ENCODE data around the gene RPTOR. TPM values are rescaled to one million over a fixed set of nuclear protein-coding genes. Genes with fewer than 3 reads are reported as not detected.

The RPTOR gene
- total RNA-seq, 1 experiment from 2014 or later: 25.1 TPM

DNA sequence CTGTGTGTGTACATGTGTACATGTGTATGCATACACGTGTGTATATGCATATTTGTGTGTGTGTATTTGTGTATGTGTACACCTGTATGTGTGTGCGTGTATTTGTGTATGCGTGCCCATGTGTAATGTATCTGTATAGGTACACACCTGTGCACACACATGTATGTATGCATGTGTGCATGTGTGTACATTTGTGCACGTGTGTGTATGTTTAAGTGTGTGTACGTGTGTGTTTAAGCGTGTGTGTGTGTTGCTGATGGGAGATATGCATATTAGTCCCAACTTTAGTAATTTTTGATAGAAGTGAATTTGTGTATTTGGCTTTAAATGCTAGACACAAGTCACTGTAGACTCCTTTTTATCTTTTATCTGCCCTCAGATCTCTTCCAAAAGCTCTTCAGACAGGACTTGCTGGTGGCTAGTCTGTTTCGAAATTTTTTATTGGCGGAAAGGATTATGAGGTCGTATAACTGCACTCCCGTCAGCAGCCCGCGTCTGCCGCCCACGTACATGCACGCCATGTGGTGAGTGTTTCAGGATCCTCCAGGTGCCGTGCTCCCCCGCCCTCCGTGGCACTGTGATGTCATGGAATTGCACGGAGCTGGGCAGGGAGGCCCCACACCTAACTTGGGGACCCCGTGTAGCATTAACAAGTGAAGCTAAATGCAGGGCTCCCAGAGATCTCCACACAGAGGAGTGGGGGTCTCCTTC, 278.2 kb downstream of the RPTOR start:
- H2BK5ac ChIP-seq (ENCODE audit: insufficient read length, low read length): no peak overlapping the region
- H2BK20ac ChIP-seq (ENCODE audit: low read depth, low read length, poor library complexity, severe bottlenecking): no peak overlapping the region
- no peak overlapping the region for H2BK120ac ChIP-seq (ENCODE audit: low read depth, low read length, poor library complexity, severe bottlenecking)
- peaks cover under 1% of the 10 kb centered on the region for H4K20me1 ChIP-seq (ENCODE audit: control insufficient read depth, insufficient read depth, insufficient read length)
- H4K8ac ChIP-seq (replicated peaks; ENCODE audit: insufficient read length, low read depth, low read length): no peak overlapping the region
- H3K27ac Mint-ChIP-seq: peak overlapping the region in 1 of 3 experiments; percentile 64; a peak in 3 of 7 replicates
- H3K18ac ChIP-seq (ENCODE audit: insufficient read length, low read depth, low read length): no peak overlapping the region
- no peak overlapping the region for H3K9ac ChIP-seq (ENCODE audit: extremely low read depth, insufficient read length, low read length)
- no peak overlapping the region for H3K4me2 ChIP-seq (ENCODE audit: insufficient read depth, insufficient read length, low read length)
- no peak overlapping the region for H2AFZ ChIP-seq (ENCODE audit: low read length)
- H2BK15ac ChIP-seq (ENCODE audit: low read depth, low read length): no peak overlapping the region
- H3K27ac ChIP-seq (ENCODE audit: insufficient read length, low read depth, low read length): no peak overlapping the region
- no peak overlapping the region for H3K14ac ChIP-seq (ENCODE audit: insufficient read depth, low read length)
- TF ChIP-seq, protein P1, sequence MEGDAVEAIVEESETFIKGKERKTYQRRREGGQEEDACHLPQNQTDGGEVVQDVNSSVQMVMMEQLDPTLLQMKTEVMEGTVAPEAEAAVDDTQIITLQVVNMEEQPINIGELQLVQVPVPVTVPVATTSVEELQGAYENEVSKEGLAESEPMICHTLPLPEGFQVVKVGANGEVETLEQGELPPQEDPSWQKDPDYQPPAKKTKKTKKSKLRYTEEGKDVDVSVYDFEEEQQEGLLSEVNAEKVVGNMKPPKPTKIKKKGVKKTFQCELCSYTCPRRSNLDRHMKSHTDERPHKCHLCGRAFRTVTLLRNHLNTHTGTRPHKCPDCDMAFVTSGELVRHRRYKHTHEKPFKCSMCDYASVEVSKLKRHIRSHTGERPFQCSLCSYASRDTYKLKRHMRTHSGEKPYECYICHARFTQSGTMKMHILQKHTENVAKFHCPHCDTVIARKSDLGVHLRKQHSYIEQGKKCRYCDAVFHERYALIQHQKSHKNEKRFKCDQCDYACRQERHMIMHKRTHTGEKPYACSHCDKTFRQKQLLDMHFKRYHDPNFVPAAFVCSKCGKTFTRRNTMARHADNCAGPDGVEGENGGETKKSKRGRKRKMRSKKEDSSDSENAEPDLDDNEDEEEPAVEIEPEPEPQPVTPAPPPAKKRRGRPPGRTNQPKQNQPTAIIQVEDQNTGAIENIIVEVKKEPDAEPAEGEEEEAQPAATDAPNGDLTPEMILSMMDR (conservative IDR thresholded peaks at IDR 0.05): no peak
- no peaks in the 10 kb centered on the region for H3K9me3 ChIP-seq (ENCODE audit: control insufficient read depth, low read depth, low read length)
- no peak overlapping the region for H3T11ph ChIP-seq (ENCODE audit: low read length)
- H3K4me1 Mint-ChIP-seq: peaks cover 30 to 31% of the 10 kb centered on the region in 2 experiments
- H3K79me1 ChIP-seq (ENCODE audit: insufficient read depth, low read depth, low read length, poor library complexity, severe bottlenecking): no peaks in the 10 kb centered on the region
- H3K36me3 Mint-ChIP-seq (ENCODE audit: insufficient read depth in 1 of 3, low read depth in 3 of 3): peaks cover 0 to 8% (median 2%) of the 10 kb centered on the region in 3 experiments; a peak in 4 of 7 replicates
- H3K27me3 ChIP-seq (ENCODE audit: insufficient read depth, low read length): no peaks in the 10 kb centered on the region
- no peak overlapping the region for H2BK12ac ChIP-seq (ENCODE audit: insufficient read length, low read depth, low read length)
- no peaks in the 10 kb centered on the region for H3K79me2 ChIP-seq (ENCODE audit: insufficient read depth, low read length)
- WGBS (ENCODE audit: extremely low coverage, insufficient read length, low lambda C conversion rate): no CpG with 5 or more reads among the region's 20 CpGs
- no peaks in the 10 kb centered on the region for H3K23me2 ChIP-seq (ENCODE audit: insufficient read length, low read depth, low read length, poor library complexity, severe bottlenecking)
- DNase-seq: no peak
- H3K23ac ChIP-seq (ENCODE audit: insufficient read length, low read depth, low read length): no peak overlapping the region
- H3K56ac ChIP-seq (ENCODE audit: insufficient read length, low read depth, low read length): no peak overlapping the region
- H3K4me3 Mint-ChIP-seq: no peak overlapping the region
- peaks cover 10% of the 10 kb centered on the region for H3K27me3 Mint-ChIP-seq (ENCODE audit: low read depth)
- H3K4ac ChIP-seq (ENCODE audit: low read depth, low read length): no peak overlapping the region
- no peak overlapping the region for H4K5ac ChIP-seq (ENCODE audit: insufficient read length, low read depth, low read length)
- no peaks in the 10 kb centered on the region; a peak in 1 of 5 replicates for H3K9me3 Mint-ChIP-seq
- peaks cover 6% of the 10 kb centered on the region; the same call in 1 of the 2 replicates for H3K4me1 ChIP-seq (ENCODE audit: insufficient read depth, low read length)
- H2AK5ac ChIP-seq (ENCODE audit: insufficient read length, low read length): no peak overlapping the region
- H4K91ac ChIP-seq (ENCODE audit: insufficient read length, low read depth, low read length): no peak overlapping the region

Measured in H9 (cell line).